ENCODE measurements around the gene CCSER1.

DNA sequence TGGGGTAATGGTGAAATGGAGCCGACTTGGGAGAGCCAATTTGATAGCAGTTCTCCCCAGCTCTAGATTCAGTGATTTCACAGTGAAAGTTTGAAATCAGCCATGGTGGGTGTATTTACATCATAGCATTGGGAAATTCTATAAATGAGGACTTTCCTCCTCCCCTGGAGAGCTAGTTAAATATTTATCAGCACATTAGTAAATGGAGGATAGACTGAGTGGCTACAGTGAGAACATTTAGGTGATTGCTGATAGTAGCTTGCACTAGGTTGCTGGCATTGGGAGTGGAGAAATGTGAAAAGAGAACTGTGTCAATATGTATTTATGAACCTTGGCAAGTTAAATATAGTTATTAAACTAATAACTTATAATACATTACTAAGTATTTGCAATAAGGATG lies 347.3 kb downstream of the CCSER1 start:
- TF ChIP-seq, protein P1, sequence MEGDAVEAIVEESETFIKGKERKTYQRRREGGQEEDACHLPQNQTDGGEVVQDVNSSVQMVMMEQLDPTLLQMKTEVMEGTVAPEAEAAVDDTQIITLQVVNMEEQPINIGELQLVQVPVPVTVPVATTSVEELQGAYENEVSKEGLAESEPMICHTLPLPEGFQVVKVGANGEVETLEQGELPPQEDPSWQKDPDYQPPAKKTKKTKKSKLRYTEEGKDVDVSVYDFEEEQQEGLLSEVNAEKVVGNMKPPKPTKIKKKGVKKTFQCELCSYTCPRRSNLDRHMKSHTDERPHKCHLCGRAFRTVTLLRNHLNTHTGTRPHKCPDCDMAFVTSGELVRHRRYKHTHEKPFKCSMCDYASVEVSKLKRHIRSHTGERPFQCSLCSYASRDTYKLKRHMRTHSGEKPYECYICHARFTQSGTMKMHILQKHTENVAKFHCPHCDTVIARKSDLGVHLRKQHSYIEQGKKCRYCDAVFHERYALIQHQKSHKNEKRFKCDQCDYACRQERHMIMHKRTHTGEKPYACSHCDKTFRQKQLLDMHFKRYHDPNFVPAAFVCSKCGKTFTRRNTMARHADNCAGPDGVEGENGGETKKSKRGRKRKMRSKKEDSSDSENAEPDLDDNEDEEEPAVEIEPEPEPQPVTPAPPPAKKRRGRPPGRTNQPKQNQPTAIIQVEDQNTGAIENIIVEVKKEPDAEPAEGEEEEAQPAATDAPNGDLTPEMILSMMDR (conservative IDR thresholded peaks at IDR 0.05 in 1 of 2, IDR thresholded peaks at IDR 0.05 in 1 of 2; ENCODE audit: extremely low read depth in 1 of 2, insufficient read depth in 1 of 2, low read depth in 1 of 2, low read length in 2 of 2): no peak
- TF ChIP-seq EZH2 (IDR thresholded peaks at IDR 0.05; ENCODE audit: borderline replicate concordance, low read length): no peak

Data from mammary epithelial cell (primary cell).